HEK293 (cell line): Measurements from ENCODE around the gene ITPRIPL1.

Source experiments
- CTCF ChIA-PET: fragments of 350-600 bp; formaldehyde crosslinking; extraction: SDS; loops from one replicate; lab custom pipeline; 2021; ENCODE audit warnings: antibody characterized with exemption; lab: Yijun Ruan, JAX
- POLR2A ChIA-PET: fragments of 300-600 bp; formaldehyde crosslinking; extraction: SDS; loops from one replicate; lab custom pipeline; 2020; ENCODE audit warnings: antibody characterized with exemption, inconsistent platforms; lab: Yijun Ruan, JAX
- H3K27ac ChIP-seq: fragments of 200-500 bp; sonication (Bioruptor generic); 2 replicates; pipeline ENCODE4 v1.5.1; 2014; ENCODE audit warnings: low read depth, low read length, control low read depth, inconsistent platforms; ENCODE audit errors: extremely low read depth
- H3K36me3 ChIP-seq, 2 experiments: fragments of 200-500 bp in 1 of 2; sonication (Bioruptor generic) in 1 of 2; 1 replicate in 1 of 2; 2 replicates in 1 of 2; pipeline ENCODE4 v1.5.1; 2014 to 2017; ENCODE audit warnings: inconsistent platforms in 2 of 2, low read length in 2 of 2; ENCODE audit not compliant: control insufficient read depth in 2 of 2, insufficient read depth in 1 of 2
- H3K4me1 ChIP-seq: fragments of 200-500 bp; sonication (Bioruptor generic); 2 replicates; pipeline ENCODE4 v1.5.1; 2014; ENCODE audit warnings: mild to moderate bottlenecking, low read length, inconsistent platforms; ENCODE audit not compliant: control insufficient read depth, insufficient read depth
- H3K4me3 ChIP-seq: 2 replicates; pipeline ENCODE4 v1.5.1; 2011; ENCODE audit warnings: low read depth, mild to moderate bottlenecking, control low read depth, low read length, moderate library complexity
- H3K9me3 ChIP-seq: fragments of 200-500 bp; sonication (Bioruptor generic); 2 replicates; pipeline ENCODE4 v1.5.1; 2014; ENCODE audit warnings: low read depth, low read length, inconsistent platforms; ENCODE audit not compliant: control insufficient read depth, insufficient read depth
- EGR2 ChIP-seq: fragments of 450-650 bp; formaldehyde crosslinking; IDR thresholded peaks from 2 replicates; pipeline ENCODE4 v1.5.1; 2016; ENCODE audit warnings: low read depth, missing biosample characterization, missing genetic modification characterization
- GFI1B ChIP-seq: fragments of 450-650 bp; formaldehyde crosslinking; IDR thresholded peaks from 2 replicates; pipeline ENCODE4 v1.5.1; 2016; ENCODE audit warnings: missing biosample characterization, missing genetic modification characterization
- HOXC10 ChIP-seq: sonication (generic); formaldehyde crosslinking; IDR thresholded peaks from 2 replicates; pipeline ENCODE4 v1.8.1; 2023; ENCODE audit warnings: mild to moderate bottlenecking, missing genetic modification reagents
- TRIM28 ChIP-seq: IDR thresholded peaks from 2 replicates; pipeline ENCODE4 v1.6.1; 2011; ENCODE audit warnings: low read length, control low read depth, borderline replicate concordance
- ZBTB1 ChIP-seq: fragments of 450-650 bp; formaldehyde crosslinking; IDR thresholded peaks from 2 replicates; pipeline ENCODE4 v1.5.1; 2016; ENCODE audit warnings: missing biosample characterization, missing genetic modification characterization
- ZBTB17 ChIP-seq: fragments of 450-650 bp; formaldehyde crosslinking; IDR thresholded peaks from 2 replicates; pipeline ENCODE4 v1.5.1; 2016; ENCODE audit warnings: missing biosample characterization, missing genetic modification characterization
- ZFHX2 ChIP-seq: fragments of 450-650 bp; formaldehyde crosslinking; conservative IDR thresholded peaks from 2 replicates; pipeline ENCODE4 v1.5.1; 2016; ENCODE audit warnings: missing biosample characterization, missing genetic modification characterization
- ZNF16 ChIP-seq: fragments of 450-650 bp; formaldehyde crosslinking; IDR thresholded peaks from 2 replicates; pipeline ENCODE4 v1.5.1; 2016; ENCODE audit warnings: low read depth, missing biosample characterization, missing genetic modification characterization
- ZNF2 ChIP-seq: fragments of 450-650 bp; formaldehyde crosslinking; IDR thresholded peaks from 2 replicates; pipeline ENCODE4 v1.5.1; 2016; ENCODE audit warnings: missing biosample characterization, missing genetic modification characterization
- ZNF473 ChIP-seq: fragments of 450-650 bp; formaldehyde crosslinking; IDR thresholded peaks from 2 replicates; pipeline ENCODE4 v1.5.1; 2017; ENCODE audit warnings: missing biosample characterization, missing genetic modification characterization
- ZNF623 ChIP-seq: fragments of 450-650 bp; formaldehyde crosslinking; IDR thresholded peaks from 2 replicates; pipeline ENCODE4 v1.5.1; 2016; ENCODE audit warnings: missing biosample characterization, missing genetic modification characterization
- ZNF701 ChIP-seq: fragments of 450-650 bp; formaldehyde crosslinking; IDR thresholded peaks from 2 replicates; pipeline ENCODE4 v1.5.1; 2016; ENCODE audit warnings: missing biosample characterization, missing genetic modification characterization
- ZSCAN16 ChIP-seq: fragments of 450-650 bp; formaldehyde crosslinking; IDR thresholded peaks from 2 replicates; pipeline ENCODE4 v1.5.1; 2016; ENCODE audit warnings: missing biosample characterization, missing genetic modification characterization
- TF ChIP-seq, protein P1 (sequence below): fragments of 450-650 bp; formaldehyde crosslinking; IDR thresholded peaks from 2 replicates; pipeline ENCODE4; 2016; ENCODE audit warnings: missing biosample characterization, missing genetic modification characterization
- TF ChIP-seq, protein P2 (sequence below): fragments of 450-650 bp; formaldehyde crosslinking; IDR thresholded peaks from 2 replicates; pipeline ENCODE4 v1.5.1; 2016; ENCODE audit warnings: missing biosample characterization, missing genetic modification characterization, low read depth
- TF ChIP-seq, protein P3 (sequence below): fragments of 450-650 bp; formaldehyde crosslinking; IDR thresholded peaks from 2 replicates; pipeline ENCODE4 v1.5.1; 2016; ENCODE audit warnings: missing biosample characterization, missing genetic modification characterization, borderline replicate concordance
- TF ChIP-seq, protein P4 (sequence below): fragments of 450-650 bp; IDR thresholded peaks from 2 replicates; pipeline ENCODE4 v1.5.1; 2018; ENCODE audit warnings: missing biosample characterization, mild to moderate bottlenecking, missing genetic modification characterization
- TF ChIP-seq, protein P5 (sequence below): IDR thresholded peaks from 2 replicates; pipeline ENCODE4 v1.6.1; 2011; ENCODE audit warnings: mild to moderate bottlenecking, low read depth, low read length, borderline replicate concordance

ITPRIPL1 gene

DNA sequence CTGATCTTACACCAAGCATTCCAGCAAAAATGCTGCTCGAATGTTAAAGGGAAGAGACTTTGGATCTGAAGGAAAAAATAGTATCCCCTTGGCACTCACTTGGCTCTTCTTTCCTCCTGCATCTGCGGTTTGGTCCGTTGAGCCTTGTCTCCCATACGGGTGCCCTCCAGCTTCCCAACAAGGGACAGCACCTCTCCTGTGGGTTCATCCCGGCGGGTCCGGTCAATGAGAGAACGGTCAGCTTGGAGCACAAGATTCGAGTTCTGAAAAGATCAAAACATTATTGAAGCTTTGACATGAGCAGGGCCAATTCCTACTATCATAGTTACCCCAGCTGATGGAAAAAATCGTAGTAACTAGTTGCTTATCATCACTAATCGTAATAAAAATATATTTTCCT is 20.5 kb upstream of the ITPRIPL1 start:
- TF ChIP-seq ZNF16 (tag by site-specific recombination), result no peak
- TF ChIP-seq, protein P1, sequence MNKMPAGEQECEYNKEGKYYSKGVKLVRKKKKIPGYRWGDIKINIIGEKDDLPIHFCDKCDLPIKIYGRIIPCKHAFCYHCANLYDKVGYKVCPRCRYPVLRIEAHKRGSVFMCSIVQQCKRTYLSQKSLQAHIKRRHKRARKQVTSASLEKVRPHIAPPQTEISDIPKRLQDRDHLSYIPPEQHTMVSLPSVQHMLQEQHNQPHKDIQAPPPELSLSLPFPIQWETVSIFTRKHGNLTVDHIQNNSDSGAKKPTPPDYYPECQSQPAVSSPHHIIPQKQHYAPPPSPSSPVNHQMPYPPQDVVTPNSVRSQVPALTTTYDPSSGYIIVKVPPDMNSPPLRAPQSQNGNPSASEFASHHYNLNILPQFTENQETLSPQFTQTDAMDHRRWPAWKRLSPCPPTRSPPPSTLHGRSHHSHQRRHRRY (tag by site-specific recombination), result no peak
- no peak for TF ChIP-seq ZNF2
- TF ChIP-seq, protein P2, sequence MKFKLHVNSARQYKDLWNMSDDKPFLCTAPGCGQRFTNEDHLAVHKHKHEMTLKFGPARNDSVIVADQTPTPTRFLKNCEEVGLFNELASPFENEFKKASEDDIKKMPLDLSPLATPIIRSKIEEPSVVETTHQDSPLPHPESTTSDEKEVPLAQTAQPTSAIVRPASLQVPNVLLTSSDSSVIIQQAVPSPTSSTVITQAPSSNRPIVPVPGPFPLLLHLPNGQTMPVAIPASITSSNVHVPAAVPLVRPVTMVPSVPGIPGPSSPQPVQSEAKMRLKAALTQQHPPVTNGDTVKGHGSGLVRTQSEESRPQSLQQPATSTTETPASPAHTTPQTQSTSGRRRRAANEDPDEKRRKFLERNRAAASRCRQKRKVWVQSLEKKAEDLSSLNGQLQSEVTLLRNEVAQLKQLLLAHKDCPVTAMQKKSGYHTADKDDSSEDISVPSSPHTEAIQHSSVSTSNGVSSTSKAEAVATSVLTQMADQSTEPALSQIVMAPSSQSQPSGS (tag by site-specific recombination), result no peak
- TF ChIP-seq, protein P3, sequence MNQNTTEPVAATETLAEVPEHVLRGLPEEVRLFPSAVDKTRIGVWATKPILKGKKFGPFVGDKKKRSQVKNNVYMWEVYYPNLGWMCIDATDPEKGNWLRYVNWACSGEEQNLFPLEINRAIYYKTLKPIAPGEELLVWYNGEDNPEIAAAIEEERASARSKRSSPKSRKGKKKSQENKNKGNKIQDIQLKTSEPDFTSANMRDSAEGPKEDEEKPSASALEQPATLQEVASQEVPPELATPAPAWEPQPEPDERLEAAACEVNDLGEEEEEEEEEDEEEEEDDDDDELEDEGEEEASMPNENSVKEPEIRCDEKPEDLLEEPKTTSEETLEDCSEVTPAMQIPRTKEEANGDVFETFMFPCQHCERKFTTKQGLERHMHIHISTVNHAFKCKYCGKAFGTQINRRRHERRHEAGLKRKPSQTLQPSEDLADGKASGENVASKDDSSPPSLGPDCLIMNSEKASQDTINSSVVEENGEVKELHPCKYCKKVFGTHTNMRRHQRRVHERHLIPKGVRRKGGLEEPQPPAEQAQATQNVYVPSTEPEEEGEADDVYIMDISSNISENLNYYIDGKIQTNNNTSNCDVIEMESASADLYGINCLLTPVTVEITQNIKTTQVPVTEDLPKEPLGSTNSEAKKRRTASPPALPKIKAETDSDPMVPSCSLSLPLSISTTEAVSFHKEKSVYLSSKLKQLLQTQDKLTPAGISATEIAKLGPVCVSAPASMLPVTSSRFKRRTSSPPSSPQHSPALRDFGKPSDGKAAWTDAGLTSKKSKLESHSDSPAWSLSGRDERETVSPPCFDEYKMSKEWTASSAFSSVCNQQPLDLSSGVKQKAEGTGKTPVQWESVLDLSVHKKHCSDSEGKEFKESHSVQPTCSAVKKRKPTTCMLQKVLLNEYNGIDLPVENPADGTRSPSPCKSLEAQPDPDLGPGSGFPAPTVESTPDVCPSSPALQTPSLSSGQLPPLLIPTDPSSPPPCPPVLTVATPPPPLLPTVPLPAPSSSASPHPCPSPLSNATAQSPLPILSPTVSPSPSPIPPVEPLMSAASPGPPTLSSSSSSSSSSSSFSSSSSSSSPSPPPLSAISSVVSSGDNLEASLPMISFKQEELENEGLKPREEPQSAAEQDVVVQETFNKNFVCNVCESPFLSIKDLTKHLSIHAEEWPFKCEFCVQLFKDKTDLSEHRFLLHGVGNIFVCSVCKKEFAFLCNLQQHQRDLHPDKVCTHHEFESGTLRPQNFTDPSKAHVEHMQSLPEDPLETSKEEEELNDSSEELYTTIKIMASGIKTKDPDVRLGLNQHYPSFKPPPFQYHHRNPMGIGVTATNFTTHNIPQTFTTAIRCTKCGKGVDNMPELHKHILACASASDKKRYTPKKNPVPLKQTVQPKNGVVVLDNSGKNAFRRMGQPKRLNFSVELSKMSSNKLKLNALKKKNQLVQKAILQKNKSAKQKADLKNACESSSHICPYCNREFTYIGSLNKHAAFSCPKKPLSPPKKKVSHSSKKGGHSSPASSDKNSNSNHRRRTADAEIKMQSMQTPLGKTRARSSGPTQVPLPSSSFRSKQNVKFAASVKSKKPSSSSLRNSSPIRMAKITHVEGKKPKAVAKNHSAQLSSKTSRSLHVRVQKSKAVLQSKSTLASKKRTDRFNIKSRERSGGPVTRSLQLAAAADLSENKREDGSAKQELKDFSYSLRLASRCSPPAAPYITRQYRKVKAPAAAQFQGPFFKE, result no peak
- TF ChIP-seq, protein P4, sequence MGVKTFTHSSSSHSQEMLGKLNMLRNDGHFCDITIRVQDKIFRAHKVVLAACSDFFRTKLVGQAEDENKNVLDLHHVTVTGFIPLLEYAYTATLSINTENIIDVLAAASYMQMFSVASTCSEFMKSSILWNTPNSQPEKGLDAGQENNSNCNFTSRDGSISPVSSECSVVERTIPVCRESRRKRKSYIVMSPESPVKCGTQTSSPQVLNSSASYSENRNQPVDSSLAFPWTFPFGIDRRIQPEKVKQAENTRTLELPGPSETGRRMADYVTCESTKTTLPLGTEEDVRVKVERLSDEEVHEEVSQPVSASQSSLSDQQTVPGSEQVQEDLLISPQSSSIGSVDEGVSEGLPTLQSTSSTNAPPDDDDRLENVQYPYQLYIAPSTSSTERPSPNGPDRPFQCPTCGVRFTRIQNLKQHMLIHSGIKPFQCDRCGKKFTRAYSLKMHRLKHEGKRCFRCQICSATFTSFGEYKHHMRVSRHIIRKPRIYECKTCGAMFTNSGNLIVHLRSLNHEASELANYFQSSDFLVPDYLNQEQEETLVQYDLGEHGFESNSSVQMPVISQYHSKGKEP, result no peak
- TF ChIP-seq ZNF701 (tag by site-specific recombination), result no peak
- TF ChIP-seq ZSCAN16, result no peak
- TF ChIP-seq EGR2 (tag by site-specific recombination), result no peak
- TF ChIP-seq, protein P5, sequence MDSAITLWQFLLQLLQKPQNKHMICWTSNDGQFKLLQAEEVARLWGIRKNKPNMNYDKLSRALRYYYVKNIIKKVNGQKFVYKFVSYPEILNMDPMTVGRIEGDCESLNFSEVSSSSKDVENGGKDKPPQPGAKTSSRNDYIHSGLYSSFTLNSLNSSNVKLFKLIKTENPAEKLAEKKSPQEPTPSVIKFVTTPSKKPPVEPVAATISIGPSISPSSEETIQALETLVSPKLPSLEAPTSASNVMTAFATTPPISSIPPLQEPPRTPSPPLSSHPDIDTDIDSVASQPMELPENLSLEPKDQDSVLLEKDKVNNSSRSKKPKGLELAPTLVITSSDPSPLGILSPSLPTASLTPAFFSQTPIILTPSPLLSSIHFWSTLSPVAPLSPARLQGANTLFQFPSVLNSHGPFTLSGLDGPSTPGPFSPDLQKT, result no peak
- no peak for TF ChIP-seq HOXC10 (CRISPR knock-in tag)
- TF ChIP-seq GFI1B, result no peak
- no peak for TF ChIP-seq TRIM28
- TF ChIP-seq ZNF473, result no peak
- TF ChIP-seq ZNF623 (tag by site-specific recombination), result no peak
- TF ChIP-seq ZBTB1, result no peak
- TF ChIP-seq ZBTB17 (tag by site-specific recombination), result no peak
- TF ChIP-seq ZFHX2, result no peak
- H3K9me3 ChIP-seq, result no peaks in the 10 kb centered on the region
- POLR2A ChIA-PET, result interaction anchor here (0.5 to 2.0 kb wide), 6 partner anchors 31 to 122 kb away, joined by 3 to 16 read pairs (median 4); partner anchors contain the start of genes CIAO1, NCAPH and TMEM127
- CTCF ChIA-PET, result interaction anchor here (0.6 to 1.7 kb wide), 3 partner anchors 29 to 203 kb away, joined by 3 to 4 read pairs (median 4); no protein-coding TSS in a partner anchor
- H3K36me3 ChIP-seq, result peaks cover 34 to 50% of the 10 kb centered on the region in 2 experiments
- H3K4me1 ChIP-seq, result peaks cover 9% of the 10 kb centered on the region; the same call in 1 of the 2 replicates
- no peak overlapping the region for H3K27ac ChIP-seq
- H3K4me3 ChIP-seq, result peak overlapping the region; percentile 76
